ENCODE results near the gene TMPO.
"Not testable (repeated sequence)": the region's sequence is repeated elsewhere in the genome, so short reads cannot be mapped to it uniquely, and the experiment has no call there.

Gene TMPO

DNA sequence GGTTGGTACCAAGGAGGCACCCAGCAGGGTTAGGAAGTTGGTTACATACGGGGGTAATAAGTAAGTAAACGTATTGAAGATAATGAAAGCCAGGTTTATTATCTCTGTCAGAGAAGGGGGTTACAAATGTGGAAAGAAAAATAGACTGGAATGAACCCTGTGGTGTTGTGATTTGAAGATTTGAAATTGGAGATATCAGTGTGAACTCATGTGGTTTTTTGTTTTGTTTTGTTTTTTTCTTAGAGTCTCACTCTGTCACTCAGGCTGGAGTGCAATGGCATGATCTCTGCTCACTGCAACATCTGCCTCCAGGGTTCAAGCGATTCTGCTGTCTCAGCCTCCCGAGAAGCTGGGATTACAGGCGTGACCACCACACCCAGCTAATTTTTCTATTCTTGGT, 64.0 kb downstream of the TMPO start:
- DNase-seq = no peak

DNA sequence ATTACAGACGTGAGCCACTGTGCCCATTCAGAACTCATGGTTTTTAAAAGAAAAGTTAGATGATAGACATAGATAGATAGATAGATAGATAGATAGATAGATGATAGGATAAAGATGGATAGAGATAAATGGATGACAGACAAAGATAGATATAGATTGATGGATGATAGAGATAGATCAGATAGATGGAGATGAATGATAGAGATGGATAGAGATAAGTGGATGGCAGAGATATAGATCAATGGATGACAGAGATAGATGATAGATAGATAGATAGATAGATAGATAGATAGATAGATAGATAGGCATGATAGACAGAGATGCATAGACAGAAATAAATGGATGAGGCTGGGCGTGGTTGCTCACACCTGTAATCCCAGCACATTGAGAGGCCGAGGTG, 64.4 kb downstream of the TMPO start:
- no peak for DNase-seq

DNA sequence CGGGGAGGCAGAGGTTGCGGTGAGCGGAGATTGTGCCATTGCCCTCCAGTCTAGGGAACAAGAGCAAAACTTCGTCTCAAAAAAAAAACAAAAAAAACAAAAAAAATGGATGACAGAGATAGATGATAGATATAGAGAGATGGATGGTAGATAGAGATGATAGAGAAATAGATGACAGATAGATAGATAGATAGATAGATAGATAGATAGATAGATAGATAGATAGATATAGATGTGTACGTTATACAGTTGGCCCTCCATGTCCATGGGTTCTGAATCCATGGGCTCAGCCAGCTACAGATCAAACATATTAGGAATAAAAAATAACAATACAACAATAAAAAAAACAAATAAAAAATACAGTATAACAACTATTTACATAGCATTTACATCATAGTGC, 65.3 kb downstream of the TMPO start:
- DNase-seq = no peak

DNA sequence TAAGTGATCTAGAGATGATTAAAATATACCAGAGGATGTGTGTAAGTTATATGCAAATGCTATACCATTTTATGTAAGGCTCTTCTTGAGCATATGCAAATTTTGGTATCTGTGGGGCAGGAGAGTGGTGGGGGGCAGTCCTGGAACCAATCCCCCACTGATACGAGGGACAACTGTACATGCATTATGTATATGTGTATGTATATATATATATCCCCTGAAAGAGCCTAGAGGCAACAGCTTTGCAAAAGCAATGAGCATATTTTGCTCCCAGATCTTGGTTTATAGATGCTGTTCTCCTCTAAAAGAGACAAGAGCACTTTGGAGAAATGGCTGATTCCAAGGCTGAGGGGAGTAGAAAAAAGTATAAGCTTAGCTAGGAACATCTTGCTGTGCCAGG, 65.7 kb downstream of the TMPO start:
- DNase-seq = no peak

DNA sequence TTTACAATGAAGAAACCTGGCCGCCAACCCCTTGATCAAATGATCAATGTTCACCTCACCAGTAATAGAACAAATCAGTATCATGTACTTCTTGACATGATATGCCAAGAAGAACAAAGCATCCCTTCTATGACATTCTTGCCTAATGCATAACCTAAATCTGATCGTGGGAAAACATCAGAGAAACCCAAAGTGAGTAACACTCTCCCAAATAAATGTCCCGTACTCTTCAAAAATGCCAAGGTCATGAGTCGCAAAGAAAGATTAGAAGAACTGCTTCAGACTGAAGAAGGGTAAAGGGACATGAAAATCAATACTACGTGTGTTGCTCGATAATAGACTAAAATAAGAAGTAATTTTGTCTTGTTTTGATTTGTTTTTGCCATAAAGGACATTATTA, 66.7 kb downstream of the TMPO start:
- no peak for DNase-seq

DNA sequence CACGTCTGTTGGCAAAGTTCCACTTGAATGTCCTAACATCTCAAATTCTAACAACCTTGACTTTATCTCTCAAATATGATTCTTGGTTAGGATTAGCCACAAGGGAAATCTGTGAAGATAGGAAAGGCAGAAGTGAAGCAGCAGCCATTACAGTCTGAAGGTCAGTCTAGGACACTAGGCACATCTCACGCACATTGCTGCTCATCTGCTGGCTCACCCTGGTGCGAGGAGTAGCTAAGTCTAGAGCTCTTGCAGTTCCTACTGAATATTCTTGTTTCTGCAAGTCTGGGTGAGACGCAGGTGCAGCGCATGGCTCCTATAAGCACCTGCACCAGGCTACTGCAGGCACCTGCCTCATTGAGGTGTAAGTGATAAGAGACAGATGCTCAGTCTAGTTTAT, 71.7 kb downstream of the TMPO start:
- no peak for DNase-seq

DNA sequence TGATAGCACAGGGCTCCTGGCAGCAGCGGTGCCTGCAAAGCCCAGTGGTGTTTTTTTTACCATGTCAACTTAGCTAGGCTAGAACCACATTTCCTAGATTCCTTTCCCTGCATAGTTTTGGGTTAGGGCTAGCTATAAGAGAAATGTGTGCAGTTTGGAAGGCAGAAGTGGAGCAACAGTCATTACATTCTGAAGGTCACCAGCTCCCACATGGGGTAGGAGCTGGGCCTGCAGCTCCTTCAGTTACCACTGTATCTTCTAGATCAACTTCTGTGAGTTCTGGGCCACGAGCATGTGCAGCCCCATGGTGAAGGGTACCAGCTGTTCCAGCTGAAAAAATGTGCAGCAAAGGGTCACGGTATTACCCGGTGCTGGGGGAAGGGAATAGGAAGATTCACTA, 75.8 kb downstream of the TMPO start:
- DNase-seq = no peak

DNA sequence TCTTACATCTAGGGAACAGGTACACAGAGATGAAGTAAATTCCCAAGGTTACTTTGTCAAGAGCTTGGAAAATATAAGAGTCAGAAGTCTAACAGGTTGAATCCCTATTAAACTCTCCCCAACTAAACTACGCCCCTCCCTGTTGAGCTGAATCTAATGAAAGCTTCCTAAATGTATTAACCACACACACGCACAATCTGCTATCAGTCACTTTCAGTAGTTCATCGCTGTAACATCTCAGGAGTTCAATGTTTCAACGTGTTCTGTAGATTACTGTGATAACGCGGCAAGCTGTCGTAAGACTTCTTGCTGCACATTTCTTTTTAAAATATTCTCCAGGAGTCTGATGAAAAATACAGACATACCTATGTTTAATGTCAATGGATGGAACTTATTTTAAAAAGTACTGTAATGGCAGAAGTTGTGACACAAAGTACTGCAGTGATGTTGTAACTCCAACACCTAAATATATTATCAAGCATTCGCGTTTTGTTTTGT, 77.5 kb downstream of the TMPO start:
- DNase-seq = no peak

DNA sequence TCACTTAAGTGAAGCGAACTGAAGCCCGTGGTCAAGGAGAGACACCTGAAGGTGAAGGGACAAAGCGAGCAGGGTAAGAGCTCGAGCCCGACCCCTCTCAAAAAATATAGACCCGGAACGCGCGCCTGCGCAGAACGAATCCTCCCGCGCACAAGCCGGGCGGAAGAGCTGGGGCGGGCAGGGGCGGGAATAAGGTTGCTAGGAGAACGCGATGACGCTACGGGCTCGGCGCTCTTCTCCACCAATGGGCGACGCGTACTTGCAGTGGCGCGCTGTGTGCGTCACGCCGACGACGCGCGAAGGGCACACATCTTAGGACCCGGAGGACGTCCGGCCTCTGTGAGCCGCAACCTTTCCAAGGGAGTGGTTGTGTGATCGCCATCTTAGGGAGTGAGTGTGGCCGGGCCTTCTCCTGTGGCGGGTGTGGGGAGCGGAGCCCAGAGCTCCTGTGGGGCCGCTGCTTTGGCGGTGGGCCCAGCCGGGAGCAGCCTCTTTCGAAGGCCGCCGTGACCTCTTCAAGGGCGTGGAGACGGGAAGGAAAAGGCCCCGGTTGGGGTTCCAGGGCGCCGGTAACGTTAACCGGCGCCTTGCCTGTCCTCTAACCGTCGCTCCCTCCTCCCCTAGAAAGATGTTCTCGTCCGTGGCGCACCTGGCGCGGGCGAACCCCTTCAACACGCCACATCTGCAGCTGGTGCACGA, 78.1 kb downstream of the TMPO start, which contains the start of gene SLC25A3:
Gene SLC25A3, plus strand, starts transcription at position 336 of the 699 bp plus-strand sequence. Its CDS starts 293 bp downstream, at position 629.
- DNase-seq = peak; percentile 94

DNA sequence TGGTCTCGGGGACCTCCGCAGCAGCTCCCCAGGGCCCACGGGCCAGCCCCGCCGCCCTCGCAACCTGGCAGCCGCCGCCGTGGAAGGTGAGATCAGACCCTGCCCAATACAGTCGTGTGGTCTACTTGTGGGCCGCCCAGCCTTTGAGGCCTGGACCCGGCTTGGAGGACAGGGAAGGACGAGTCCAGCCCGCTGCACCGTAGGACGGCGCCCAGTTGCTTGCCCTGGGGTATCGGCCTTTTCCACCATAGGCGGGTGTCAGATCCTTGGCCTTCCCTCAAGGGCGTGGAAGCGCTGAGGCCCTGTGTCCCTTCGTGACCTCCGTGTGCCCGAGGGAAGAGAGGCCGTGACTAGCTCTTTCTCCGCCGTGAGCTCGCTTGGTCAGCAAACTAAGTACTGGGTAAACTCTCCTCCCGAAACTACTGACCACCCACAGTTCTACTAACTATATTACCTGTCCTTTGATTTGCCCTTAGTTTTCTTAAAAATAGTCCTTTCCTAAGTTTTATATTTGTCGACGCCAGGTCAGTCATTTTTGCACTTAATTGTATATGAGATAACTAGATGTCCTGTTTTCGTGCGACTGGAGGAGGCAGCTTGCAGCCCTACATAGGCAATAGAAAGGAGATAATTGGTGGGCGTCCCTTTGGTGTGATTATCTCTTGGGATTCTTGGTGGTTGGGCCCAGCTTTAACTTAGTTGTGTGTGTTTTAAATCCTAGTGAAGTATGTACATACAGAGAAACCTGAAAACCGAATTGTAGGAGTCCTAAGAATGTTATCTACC, 78.9 kb downstream of the TMPO start:
- no peak for DNase-seq

DNA sequence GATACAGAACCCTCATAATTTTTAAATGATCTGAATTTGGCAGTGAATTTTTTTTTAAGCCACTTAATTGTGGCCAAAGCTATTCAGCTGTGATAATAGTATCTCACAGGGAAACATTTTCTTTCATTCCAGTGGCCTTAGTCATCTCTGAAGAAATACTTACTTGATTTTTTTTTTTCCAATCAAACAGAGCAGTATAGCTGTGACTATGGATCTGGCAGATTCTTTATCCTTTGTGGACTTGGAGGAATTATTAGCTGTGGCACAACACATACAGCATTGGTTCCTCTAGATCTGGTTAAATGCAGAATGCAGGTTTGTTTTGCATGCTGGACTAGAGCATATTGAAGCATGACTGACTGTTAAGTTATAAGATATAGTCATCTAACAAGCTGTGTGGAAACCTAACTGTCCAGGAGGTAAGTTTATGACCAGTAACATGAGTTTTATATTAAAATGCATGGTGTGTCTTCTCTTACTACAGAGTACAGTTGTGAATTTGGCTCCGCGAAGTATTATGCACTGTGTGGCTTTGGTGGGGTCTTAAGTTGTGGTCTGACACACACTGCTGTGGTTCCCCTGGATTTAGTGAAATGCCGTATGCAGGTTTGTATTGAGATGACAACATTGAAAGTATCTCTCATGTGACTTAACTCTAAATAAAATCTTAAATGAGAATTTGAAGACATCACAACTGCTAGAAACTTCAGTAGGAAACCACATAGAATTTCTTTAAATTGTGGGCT, 80.0 kb downstream of the TMPO start:
- peak; percentile 14 for DNase-seq

DNA sequence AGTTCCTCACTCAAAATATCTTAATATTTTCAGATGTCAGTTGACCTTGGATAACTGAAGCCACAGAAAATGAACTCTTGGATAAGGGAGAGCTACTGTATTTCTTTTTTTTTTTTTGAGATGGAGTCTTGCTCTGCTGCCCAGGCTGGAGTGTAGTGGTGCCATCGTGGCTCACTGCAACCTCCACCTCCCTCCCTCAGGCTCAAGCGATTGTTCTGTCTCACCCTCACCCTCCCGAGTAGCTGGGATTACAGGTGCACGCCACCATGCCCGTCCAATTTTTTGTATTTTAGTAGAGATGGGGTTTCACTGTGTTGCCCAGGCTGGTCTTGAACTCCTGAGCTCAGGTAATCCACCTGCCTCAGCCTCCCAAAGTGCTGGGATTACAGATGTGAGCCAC, 81.9 kb downstream of the TMPO start:
- not testable (repeated sequence) for DNase-seq

Data from activated naive CD4-positive, alpha-beta T cell treated with Interleukin-2 at 50 U/mL for 16 hours (primary cell).